ENCODE results near the gene HDAC4. TPM values are rescaled to one million over a fixed set of nuclear protein-coding genes. Genes with fewer than 3 reads are reported as not detected.

The HDAC4 gene
- polyA plus RNA-seq, 1 donor (not counting 4 experiments of a cell fraction or from before 2014, with no cell fraction given) = 2.9 TPM

DNA sequence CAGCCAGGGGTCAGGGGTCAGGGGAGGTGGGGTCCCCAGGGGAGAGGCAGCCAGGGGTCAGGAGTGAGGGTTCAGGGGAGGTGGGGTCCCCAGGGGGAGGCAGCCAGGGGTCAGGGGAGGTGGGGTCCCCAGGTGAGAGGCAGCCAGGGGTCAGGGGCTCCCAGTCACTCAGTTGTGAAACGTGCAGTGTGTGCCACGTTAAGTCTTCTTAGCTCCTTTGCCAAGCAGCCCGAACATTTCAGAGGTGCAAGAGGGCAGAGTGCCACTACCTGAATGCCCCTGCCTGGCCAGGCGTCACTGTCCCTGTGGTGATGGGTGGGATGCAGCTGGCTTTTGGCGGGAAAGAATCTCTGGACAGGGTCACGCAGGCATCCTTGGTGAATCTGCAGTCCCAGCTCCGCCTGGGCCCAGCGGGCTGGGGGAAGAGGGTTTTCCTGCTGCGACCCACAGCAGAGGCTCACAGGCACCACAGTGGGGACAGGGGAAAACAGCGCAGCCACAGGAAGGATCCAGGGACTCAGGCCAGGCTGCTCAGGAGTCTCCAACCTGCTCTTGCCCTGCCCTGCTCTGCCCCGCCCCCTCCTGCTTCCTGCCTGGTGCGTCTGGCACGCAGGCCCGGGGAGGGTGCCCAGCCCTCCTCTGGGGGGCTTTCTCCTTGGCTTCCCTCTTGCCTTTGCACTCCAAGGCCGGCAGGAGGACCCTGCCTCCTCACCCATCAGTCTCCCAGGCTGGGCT lies 364.7 kb downstream of the HDAC4 start:
- no peaks in the 10 kb centered on the region for H3K9me1 ChIP-seq (ENCODE audit: control insufficient read depth, extremely low read depth, insufficient read depth, low read length)
- no peaks in the 10 kb centered on the region for H3K79me2 ChIP-seq (ENCODE audit: control insufficient read depth, insufficient read depth, low read length)
- H3K4me3 ChIP-seq (ENCODE audit: control insufficient read depth in 2 of 3, extremely low read depth in 1 of 3, insufficient read depth in 2 of 3, low read depth in 1 of 3, low read length in 3 of 3) = no peak overlapping the region
- H3K27me3 ChIP-seq (ENCODE audit: control insufficient read depth, extremely low read depth, insufficient read depth, low read length) = peaks cover 16% of the 10 kb centered on the region
- dilution Hi-C loops (cut with MboI; ENCODE audit: extremely low pct_ligation_motif_present, low sequenced_read_pairs) = no loop called here
- no peak overlapping the region for H3K4me2 ChIP-seq (ENCODE audit: control insufficient read depth, extremely low read depth, insufficient read depth, low read depth, low read length)
- H2AFZ ChIP-seq (ENCODE audit: control insufficient read depth, low read length) = no peak overlapping the region
- peaks cover 2% of the 10 kb centered on the region for H4K20me1 ChIP-seq (ENCODE audit: control insufficient read depth, extremely low read depth, insufficient read depth, low read length)
- FAIRE-seq (no peak), DNase-seq (ENCODE audit: low read depth, low spot score) (no peak)
- no peak overlapping the region for H3K27ac ChIP-seq (ENCODE audit: control insufficient read depth, insufficient read depth, low read length)
- H3K9me3 ChIP-seq (ENCODE audit: control insufficient read depth, low read depth, low read length) = no peaks in the 10 kb centered on the region
- no peaks in the 10 kb centered on the region for H3K36me3 ChIP-seq (ENCODE audit: control insufficient read depth in 2 of 2, extremely low read depth in 1 of 2, insufficient read depth in 2 of 2, low read length in 2 of 2)
- no peak overlapping the region for H3K9ac ChIP-seq (ENCODE audit: control insufficient read depth, extremely low read depth, insufficient read depth, low read length)
- peaks cover 5% of the 10 kb centered on the region for H3K4me1 ChIP-seq (ENCODE audit: control insufficient read depth, extremely low read depth, insufficient read depth, low read length)
- TF ChIP-seq EZH2 (IDR thresholded peaks at IDR 0.05; ENCODE audit: low read length) = no peak
- TF ChIP-seq, protein P1, sequence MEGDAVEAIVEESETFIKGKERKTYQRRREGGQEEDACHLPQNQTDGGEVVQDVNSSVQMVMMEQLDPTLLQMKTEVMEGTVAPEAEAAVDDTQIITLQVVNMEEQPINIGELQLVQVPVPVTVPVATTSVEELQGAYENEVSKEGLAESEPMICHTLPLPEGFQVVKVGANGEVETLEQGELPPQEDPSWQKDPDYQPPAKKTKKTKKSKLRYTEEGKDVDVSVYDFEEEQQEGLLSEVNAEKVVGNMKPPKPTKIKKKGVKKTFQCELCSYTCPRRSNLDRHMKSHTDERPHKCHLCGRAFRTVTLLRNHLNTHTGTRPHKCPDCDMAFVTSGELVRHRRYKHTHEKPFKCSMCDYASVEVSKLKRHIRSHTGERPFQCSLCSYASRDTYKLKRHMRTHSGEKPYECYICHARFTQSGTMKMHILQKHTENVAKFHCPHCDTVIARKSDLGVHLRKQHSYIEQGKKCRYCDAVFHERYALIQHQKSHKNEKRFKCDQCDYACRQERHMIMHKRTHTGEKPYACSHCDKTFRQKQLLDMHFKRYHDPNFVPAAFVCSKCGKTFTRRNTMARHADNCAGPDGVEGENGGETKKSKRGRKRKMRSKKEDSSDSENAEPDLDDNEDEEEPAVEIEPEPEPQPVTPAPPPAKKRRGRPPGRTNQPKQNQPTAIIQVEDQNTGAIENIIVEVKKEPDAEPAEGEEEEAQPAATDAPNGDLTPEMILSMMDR (optimal IDR thresholded peaks at IDR 0.05 in 1 of 3, IDR thresholded peaks at IDR 0.05 in 1 of 3, conservative IDR thresholded peaks at IDR 0.05 in 1 of 3; ENCODE audit: extremely low read depth in 1 of 3, insufficient read depth in 2 of 3, low read length in 3 of 3) = no peak

DNA sequence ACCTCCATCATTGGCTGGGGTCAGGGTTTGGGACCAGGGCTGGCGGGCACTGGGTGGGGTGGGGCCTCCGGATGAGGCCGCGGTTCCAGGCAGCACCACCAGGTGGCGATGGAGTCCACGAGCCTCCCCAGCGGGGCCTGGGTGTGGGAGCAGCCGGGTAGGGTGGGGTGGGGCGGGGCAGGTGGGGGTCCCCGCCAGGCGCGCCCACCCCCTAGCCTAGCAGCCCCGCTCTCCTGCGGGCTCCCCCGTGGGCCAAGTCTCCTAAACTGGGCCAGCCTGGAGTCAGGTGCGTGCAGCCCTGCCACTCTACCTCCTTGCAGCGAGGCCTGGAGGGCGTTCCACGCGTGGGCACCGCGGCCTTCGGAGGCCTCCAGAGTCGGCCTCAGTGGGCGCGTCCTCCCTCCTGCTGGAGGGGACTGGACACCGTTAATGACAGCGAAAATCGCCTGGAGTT lies 365.4 kb downstream of the HDAC4 start:
- Histone ChIP-seq H2AFZ (ENCODE audit: control insufficient read depth, low read length) (no peak overlapping the region), H3K9me1 (ENCODE audit: control insufficient read depth, extremely low read depth, insufficient read depth, low read length) (no peaks in the 10 kb centered on the region), H3K4me1 (ENCODE audit: control insufficient read depth, extremely low read depth, insufficient read depth, low read length) (peaks cover 5% of the 10 kb centered on the region), H3K79me2 (ENCODE audit: control insufficient read depth, insufficient read depth, low read length) (no peaks in the 10 kb centered on the region), H3K9ac (ENCODE audit: control insufficient read depth, extremely low read depth, insufficient read depth, low read length) (no peak overlapping the region), H3K4me2 (ENCODE audit: control insufficient read depth, extremely low read depth, insufficient read depth, low read depth, low read length) (no peak overlapping the region), H4K20me1 (ENCODE audit: control insufficient read depth, extremely low read depth, insufficient read depth, low read length) (peaks cover 2% of the 10 kb centered on the region), H3K27me3 (ENCODE audit: control insufficient read depth, extremely low read depth, insufficient read depth, low read length) (peaks cover 23% of the 10 kb centered on the region), H3K36me3 (ENCODE audit: control insufficient read depth in 2 of 2, extremely low read depth in 1 of 2, insufficient read depth in 2 of 2, low read length in 2 of 2) (no peaks in the 10 kb centered on the region), H3K27ac (ENCODE audit: control insufficient read depth, insufficient read depth, low read length) (no peak overlapping the region), H3K9me3 (ENCODE audit: control insufficient read depth, low read depth, low read length) (no peaks in the 10 kb centered on the region), H3K4me3 (ENCODE audit: control insufficient read depth in 2 of 3, extremely low read depth in 1 of 3, insufficient read depth in 2 of 3, low read depth in 1 of 3, low read length in 3 of 3) (no peak overlapping the region)
- dilution Hi-C loops (cut with MboI; ENCODE audit: extremely low pct_ligation_motif_present, low sequenced_read_pairs) = no loop called here
- TF ChIP-seq, protein P1 (optimal IDR thresholded peaks at IDR 0.05 in 1 of 3, IDR thresholded peaks at IDR 0.05 in 1 of 3, conservative IDR thresholded peaks at IDR 0.05 in 1 of 3; ENCODE audit: extremely low read depth in 1 of 3, insufficient read depth in 2 of 3, low read length in 3 of 3) = peak in 2 of 3 experiments; percentile 85 to 90
- TF ChIP-seq EZH2 (IDR thresholded peaks at IDR 0.05; ENCODE audit: low read length) = no peak
- no peak for FAIRE-seq
- DNase-seq (ENCODE audit: low read depth, low spot score) = no peak
